Upper lobe of left lung (tissue), 4 donors: ENCODE data around the gene SEC14L5.

Experiments used
- EP300 ChIP-seq, 4 donors: sonication (generic); formaldehyde crosslinking; IDR thresholded peaks; one replicate each; pipeline ENCODE4 v1.5.1; 2017; ENCODE audit warnings: antibody characterized with exemption in 4 of 4, control low read depth in 2 of 4
- POLR2A ChIP-seq, 4 donors: fragments of 450-650 bp; IDR thresholded peaks; one replicate each; pipeline ENCODE4 v1.5.1; 2016 to 2017; ENCODE audit warnings: antibody characterized with exemption in 4 of 4, mild to moderate bottlenecking in 2 of 4
- POLR2AphosphoS5 ChIP-seq, 2 donors: sonication (generic); formaldehyde crosslinking; IDR thresholded peaks; one replicate each; pipeline ENCODE4 v1.5.1; 2017; ENCODE audit warnings: antibody characterized with exemption in 2 of 2
- TF ChIP-seq, protein P1 (sequence below), 6 experiments: fragments of 450-650 bp in 4 of 6; fragments of 200-600 bp in 2 of 6; sonication (generic) in 2 of 6; IDR thresholded peaks; one replicate each; pipeline ENCODE4 v1.5.1; 2016 to 2019; ENCODE audit warnings: antibody characterized with exemption in 6 of 6

DNA sequence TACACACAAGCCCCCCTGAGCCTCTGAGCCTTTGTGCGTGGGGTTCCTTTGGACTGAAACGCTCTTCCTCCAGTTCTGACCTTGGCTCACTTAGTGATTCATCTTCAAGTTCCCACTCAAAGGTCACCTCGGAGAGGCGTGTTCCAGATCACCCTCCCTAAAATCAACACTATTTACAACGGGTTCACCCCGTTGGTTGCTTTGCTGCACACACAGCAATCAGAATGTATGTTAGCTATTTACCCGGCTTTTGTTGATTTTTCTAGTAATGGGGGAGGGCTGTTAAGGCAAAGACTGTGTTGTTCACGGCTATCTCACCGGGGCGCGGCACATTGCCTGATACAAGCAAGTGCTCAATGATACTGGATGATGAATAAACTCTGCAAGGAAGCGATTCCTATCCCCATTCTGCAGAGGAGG lies 74.6 kb downstream of the SEC14L5 start:
- TF ChIP-seq, protein P1, sequence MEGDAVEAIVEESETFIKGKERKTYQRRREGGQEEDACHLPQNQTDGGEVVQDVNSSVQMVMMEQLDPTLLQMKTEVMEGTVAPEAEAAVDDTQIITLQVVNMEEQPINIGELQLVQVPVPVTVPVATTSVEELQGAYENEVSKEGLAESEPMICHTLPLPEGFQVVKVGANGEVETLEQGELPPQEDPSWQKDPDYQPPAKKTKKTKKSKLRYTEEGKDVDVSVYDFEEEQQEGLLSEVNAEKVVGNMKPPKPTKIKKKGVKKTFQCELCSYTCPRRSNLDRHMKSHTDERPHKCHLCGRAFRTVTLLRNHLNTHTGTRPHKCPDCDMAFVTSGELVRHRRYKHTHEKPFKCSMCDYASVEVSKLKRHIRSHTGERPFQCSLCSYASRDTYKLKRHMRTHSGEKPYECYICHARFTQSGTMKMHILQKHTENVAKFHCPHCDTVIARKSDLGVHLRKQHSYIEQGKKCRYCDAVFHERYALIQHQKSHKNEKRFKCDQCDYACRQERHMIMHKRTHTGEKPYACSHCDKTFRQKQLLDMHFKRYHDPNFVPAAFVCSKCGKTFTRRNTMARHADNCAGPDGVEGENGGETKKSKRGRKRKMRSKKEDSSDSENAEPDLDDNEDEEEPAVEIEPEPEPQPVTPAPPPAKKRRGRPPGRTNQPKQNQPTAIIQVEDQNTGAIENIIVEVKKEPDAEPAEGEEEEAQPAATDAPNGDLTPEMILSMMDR (IDR thresholded peaks at IDR 0.05), result no peak
- TF ChIP-seq POLR2A (IDR thresholded peaks at IDR 0.05) (no peak), POLR2AphosphoS5 (IDR thresholded peaks at IDR 0.05) (no peak), EP300 (IDR thresholded peaks at IDR 0.05) (no peak)
